Testis (tissue), 2 donors: ENCODE data around the gene CDKAL1.

ENCODE experiments used
- CTCF ChIP-seq, 3 experiments: fragments of 450-650 bp in 2 of 3; fragments of 200-600 bp in 1 of 3; sonication (generic) in 1 of 3; IDR thresholded peaks; one replicate each; pipeline ENCODE4 v1.5.1; 2016 to 2019; ENCODE audit warnings: antibody characterized with exemption in 3 of 3, mild to moderate bottlenecking in 2 of 3, moderate library complexity in 1 of 3
- POLR2A ChIP-seq: fragments of 450-650 bp; IDR thresholded peaks from one replicate; pipeline ENCODE4 v1.6.1; 2017; ENCODE audit warnings: antibody characterized with exemption, mild to moderate bottlenecking, moderate library complexity

GRCh38 chr6:21073318-21073839 lies 539.1 kb downstream of the CDKAL1 start:
- TF ChIP-seq POLR2A (no peak), CTCF (IDR thresholded peaks at IDR 0.05) (no peak)
